Activated naive CD4-positive, alpha-beta T cell treated with anti-CD3 and anti-CD28 coated beads for 36 hours (primary cell): Measurements from ENCODE around the gene SGSM2. TPM values are rescaled to one million over a fixed set of nuclear protein-coding genes. Genes with fewer than 3 reads are reported as not detected.

Experiments
- CTCF ChIA-PET: fragments of 350-600 bp; sonication (Branson Sonifier 250); formaldehyde crosslinking; loops from one replicate; lab custom pipeline; 2021; ENCODE audit warnings: antibody characterized with exemption; lab: Charles Lee
- DNase-seq: peaks from one replicate; pipeline ENCODE4 v3.0.0-alpha.2; 2020
- H3K27ac Mint-ChIP-seq: one replicate; pipeline ENCODE4 v1.8.0; 2021; ENCODE audit warnings: mild to moderate bottlenecking, mixed read lengths
- H3K27me3 Mint-ChIP-seq: one replicate; pipeline ENCODE4 v1.8.0; 2021; ENCODE audit warnings: low read depth, mixed read lengths
- H3K36me3 Mint-ChIP-seq: one replicate; pipeline ENCODE4 v1.8.0; 2021; ENCODE audit warnings: low read depth, mixed read lengths
- H3K4me1 Mint-ChIP-seq: one replicate; pipeline ENCODE4 v1.8.0; 2021; ENCODE audit warnings: low read depth, mixed read lengths
- H3K4me3 Mint-ChIP-seq: one replicate; pipeline ENCODE4 v1.8.0; 2021; ENCODE audit warnings: mild to moderate bottlenecking, moderate library complexity, mixed read lengths
- H3K9me3 Mint-ChIP-seq: one replicate; pipeline ENCODE4 v1.8.0; 2021; ENCODE audit warnings: mixed read lengths
- intact Hi-C: fragments of 100-400 bp; cut with micrococcal nuclease; formaldehyde crosslinking; loops from one replicate; pipeline ENCODE4 v1.15.1; 2023
- total RNA-seq, 2 experiments: library from RNA; stranded (reverse); gene quantifications; one replicate each; pipeline ENCODE4 v1.2.3, GENCODE V29; 2021

The SGSM2 gene
- 10 to 100 TPM; 20.3 to 22.0 TPM for total RNA-seq

GRCh38 chr17:2336852-2337543 is at the start of gene SGSM2:
Gene SGSM2, plus strand, starts transcription at chr17:2337501. Its CDS starts 188 bp downstream, at chr17:2337689.
- peak; percentile 60 for DNase-seq
- H3K27me3 Mint-ChIP-seq, result no peaks in the 10 kb centered on the region
- H3K4me3 Mint-ChIP-seq, result peak within 1 kb of the TSS; percentile 100
- CTCF ChIA-PET, result interaction anchor here (0.6 to 2.2 kb wide), 10 partner anchors 15 to 282 kb away, joined by 3 to 9 read pairs (median 6); partner anchors contain the start of genes HIC1, SMG6 and SRR
- H3K4me1 Mint-ChIP-seq, result peaks cover 15% of the 10 kb centered on the region
- H3K27ac Mint-ChIP-seq, result peak within 1 kb of the TSS; percentile 96
- H3K36me3 Mint-ChIP-seq, result peaks cover 17% of the 10 kb centered on the region
- no peaks in the 10 kb centered on the region for H3K9me3 Mint-ChIP-seq
- intact Hi-C loops, result loop anchor here (1.0 to 2.0 kb wide), 6 partner anchors 16 to 374 kb away; partner anchors contain the start of genes CLUH, MNT, SMG6 and SRR

GRCh38 chr17:2289878-2290478 is 47.3 kb upstream of the SGSM2 start:
- Mint-ChIP-seq H3K4me3 (no peak overlapping the region), H3K27me3 (no peaks in the 10 kb centered on the region), H3K27ac (no peak overlapping the region), H3K36me3 (peaks cover 29% of the 10 kb centered on the region), H3K9me3 (no peaks in the 10 kb centered on the region), H3K4me1 (peaks cover 4% of the 10 kb centered on the region)
- no peak for DNase-seq
- CTCF ChIA-PET, result interaction anchor here (0.6 kb wide), 1 partner anchor 139 kb away, joined by 4 read pairs; no protein-coding TSS in a partner anchor
- intact Hi-C loops, result no loop called here

- H3K27ac Mint-ChIP-seq, result no peak overlapping the region
- intact Hi-C loops, result no loop called here
- H3K4me1 Mint-ChIP-seq, result peaks cover 21% of the 10 kb centered on the region
- H3K36me3 Mint-ChIP-seq, result peaks cover 39% of the 10 kb centered on the region
- DNase-seq, result no peak
- no peak overlapping the region for H3K4me3 Mint-ChIP-seq
- H3K9me3 Mint-ChIP-seq, result no peaks in the 10 kb centered on the region
- no peaks in the 10 kb centered on the region for H3K27me3 Mint-ChIP-seq
- CTCF ChIA-PET, result interaction anchor here (0.6 to 1.0 kb wide), 2 partner anchors 47 to 296 kb away, joined by 4 read pairs; no protein-coding TSS in a partner anchor
Measured at GRCh38 chr17:2292100-2292499, 45.2 kb upstream of the SGSM2 start.

GRCh38 chr17:2295575-2295974 is 41.7 kb upstream of the SGSM2 start:
- DNase-seq, result peak; percentile 38
- H3K27ac Mint-ChIP-seq, result peak overlapping the region; percentile 2
- no peaks in the 10 kb centered on the region for H3K9me3 Mint-ChIP-seq
- H3K4me1 Mint-ChIP-seq, result peaks cover 41% of the 10 kb centered on the region
- no peak overlapping the region for H3K4me3 Mint-ChIP-seq
- H3K36me3 Mint-ChIP-seq, result peaks cover 39% of the 10 kb centered on the region
- intact Hi-C loops, result no loop called here
- H3K27me3 Mint-ChIP-seq, result no peaks in the 10 kb centered on the region
- CTCF ChIA-PET, result interaction anchor here (0.6 to 1.4 kb wide), 4 partner anchors 13 to 241 kb away, joined by 3 to 10 read pairs (median 4); no protein-coding TSS in a partner anchor

- H3K4me1 Mint-ChIP-seq, result peaks cover 55% of the 10 kb centered on the region
Measured at GRCh38 chr17:2297023-2297422, 40.3 kb upstream of the SGSM2 start.

GRCh38 chr17:2299136-2299535 is 38.2 kb upstream of the SGSM2 start:
- H3K4me1 Mint-ChIP-seq, result peaks cover 62% of the 10 kb centered on the region
- H3K9me3 Mint-ChIP-seq, result no peaks in the 10 kb centered on the region
- CTCF ChIA-PET, result no interaction called here
- no peak for DNase-seq
- H3K4me3 Mint-ChIP-seq, result no peak overlapping the region
- no peaks in the 10 kb centered on the region for H3K27me3 Mint-ChIP-seq
- H3K36me3 Mint-ChIP-seq, result peaks cover 30% of the 10 kb centered on the region
- H3K27ac Mint-ChIP-seq, result no peak overlapping the region
- intact Hi-C loops, result no loop called here

More at GRCh38 chr17:2297023-2297422, 40.3 kb upstream of the SGSM2 start:
- Mint-ChIP-seq H3K27me3 (no peaks in the 10 kb centered on the region), H3K9me3 (no peaks in the 10 kb centered on the region), H3K36me3 (peaks cover 30% of the 10 kb centered on the region), H3K27ac (no peak overlapping the region), H3K4me3 (no peak overlapping the region)
- intact Hi-C loops, result no loop called here
- CTCF ChIA-PET, result interaction anchor here (0.5 to 1.4 kb wide), 2 partner anchors 14 to 43 kb away, joined by 3 to 9 read pairs; no protein-coding TSS in a partner anchor
- no peak for DNase-seq

- H3K36me3 Mint-ChIP-seq, result peaks cover 28% of the 10 kb centered on the region
- intact Hi-C loops, result loop anchor here (5.0 kb wide), 2 partner anchors 53 to 247 kb away; no protein-coding TSS in a partner anchor
- CTCF ChIA-PET, result no interaction called here
- H3K9me3 Mint-ChIP-seq, result no peaks in the 10 kb centered on the region
- DNase-seq, result no peak
- no peaks in the 10 kb centered on the region for H3K27me3 Mint-ChIP-seq
- H3K4me1 Mint-ChIP-seq, result peaks cover 60% of the 10 kb centered on the region
- no peak overlapping the region for H3K27ac Mint-ChIP-seq
- no peak overlapping the region for H3K4me3 Mint-ChIP-seq
Measured at GRCh38 chr17:2299756-2300155, 37.5 kb upstream of the SGSM2 start.

GRCh38 chr17:2302778-2303203 is 34.5 kb upstream of the SGSM2 start:
- peak overlapping the region; percentile 91 for H3K4me3 Mint-ChIP-seq
- H3K27me3 Mint-ChIP-seq, result no peaks in the 10 kb centered on the region
- H3K36me3 Mint-ChIP-seq, result peaks cover 16% of the 10 kb centered on the region
- no peak for DNase-seq
- H3K27ac Mint-ChIP-seq, result peak overlapping the region; percentile 70
- intact Hi-C loops, result loop anchor here (1.0 to 5.0 kb wide), 5 partner anchors 34 to 250 kb away; partner anchors contain the start of gene TSR1
- CTCF ChIA-PET, result interaction anchor here (0.7 kb wide), 1 partner anchor 58 kb away, joined by 3 read pairs; no protein-coding TSS in a partner anchor
- H3K9me3 Mint-ChIP-seq, result no peaks in the 10 kb centered on the region
- H3K4me1 Mint-ChIP-seq, result peaks cover 46% of the 10 kb centered on the region

GRCh38 chr17:2303204-2304188 is 33.8 kb upstream of the SGSM2 start, which contains the start of the genes SMG6 and SRR:
Gene SMG6, minus strand, starts transcription at chr17:2303785. Its CDS starts 65 bp downstream, at chr17:2303720.
Gene SRR, plus strand, starts transcription at chr17:2303950. Its CDS starts 11,611 bp downstream, at chr17:2315561.
- CTCF ChIA-PET, result interaction anchor here (0.6 to 1.3 kb wide), 4 partner anchors 33 to 249 kb away, joined by 3 to 4 read pairs (median 3); partner anchors contain the start of genes HIC1 and TSR1
- Mint-ChIP-seq H3K4me1 (peaks cover 45% of the 10 kb centered on the region), H3K9me3 (no peaks in the 10 kb centered on the region), H3K4me3 (peak within 1 kb of the TSS; percentile 91), H3K36me3 (peaks cover 16% of the 10 kb centered on the region), H3K27ac (peak within 1 kb of the TSS; percentile 70), H3K27me3 (no peaks in the 10 kb centered on the region)
- DNase-seq, result peak; percentile 95
- intact Hi-C loops, result loop anchor here (1.0 to 5.0 kb wide), 5 partner anchors 33 to 251 kb away; partner anchors contain the start of gene TSR1

- CTCF ChIA-PET, result no interaction called here
- no peak for DNase-seq
- Mint-ChIP-seq H3K27me3 (no peaks in the 10 kb centered on the region), H3K4me3 (peak overlapping the region; percentile 75), H3K36me3 (peaks cover 12% of the 10 kb centered on the region), H3K4me1 (peaks cover 45% of the 10 kb centered on the region), H3K27ac (no peak overlapping the region), H3K9me3 (no peaks in the 10 kb centered on the region)
- intact Hi-C loops, result loop anchor here (5.0 kb wide), 2 partner anchors 47 to 253 kb away; no protein-coding TSS in a partner anchor
Measured at GRCh38 chr17:2304931-2305330, 32.4 kb upstream of the SGSM2 start.
